IPS-NIHi11 (cell line): ENCODE results near the gene SCAND1.
"Not testable (repeated sequence)": the region's sequence is repeated elsewhere in the genome, so short reads cannot be mapped to it uniquely, and the experiment has no call there.

ENCODE experiments used
- DNase-seq: peaks from one replicate; pipeline ENCODE4 v3.0.0; 2012; ENCODE audit warnings: mixed read lengths, low spot score

The SCAND1 gene

DNA sequence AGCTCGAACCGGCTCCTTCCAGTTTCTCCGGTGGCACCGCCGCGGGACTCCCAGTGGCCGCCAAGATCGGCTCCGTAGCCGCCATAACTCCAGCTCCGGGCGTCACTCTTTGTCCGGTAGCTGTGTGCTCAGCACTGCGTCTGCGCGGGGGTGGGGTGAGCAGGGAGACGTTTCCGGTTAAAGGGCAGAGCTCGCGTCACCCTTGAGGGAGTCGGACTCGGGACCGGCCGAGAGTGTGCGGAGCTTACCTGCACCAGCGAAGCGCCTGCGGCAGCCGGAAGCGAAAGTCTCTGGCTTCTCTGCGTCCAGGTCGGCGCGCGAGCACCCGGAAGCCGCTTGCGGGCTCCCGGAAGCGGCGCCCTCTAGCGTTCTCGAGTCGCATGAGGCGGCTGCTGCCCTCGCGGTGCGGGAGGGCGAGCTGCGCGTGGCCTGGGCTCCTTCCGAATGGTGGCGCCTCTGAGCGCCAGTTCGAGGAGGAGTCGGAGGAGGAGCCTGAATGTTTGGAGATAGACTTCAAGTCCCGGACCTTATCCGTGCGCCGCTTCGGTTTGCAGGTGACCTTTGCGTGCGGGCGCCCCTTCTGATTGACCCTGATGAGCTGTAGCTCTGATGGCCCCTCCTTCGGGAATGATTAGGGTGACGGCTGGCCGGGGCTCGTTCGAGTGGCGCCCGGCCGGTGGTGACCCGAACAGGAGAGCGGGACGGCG, at the start of gene SCAND1:
Gene SCAND1 (minus strand): TSS at position 303 of the 707 bp plus-strand sequence. CDS start 218 bp downstream, at position 85.
- peak; percentile 99 for DNase-seq

DNA sequence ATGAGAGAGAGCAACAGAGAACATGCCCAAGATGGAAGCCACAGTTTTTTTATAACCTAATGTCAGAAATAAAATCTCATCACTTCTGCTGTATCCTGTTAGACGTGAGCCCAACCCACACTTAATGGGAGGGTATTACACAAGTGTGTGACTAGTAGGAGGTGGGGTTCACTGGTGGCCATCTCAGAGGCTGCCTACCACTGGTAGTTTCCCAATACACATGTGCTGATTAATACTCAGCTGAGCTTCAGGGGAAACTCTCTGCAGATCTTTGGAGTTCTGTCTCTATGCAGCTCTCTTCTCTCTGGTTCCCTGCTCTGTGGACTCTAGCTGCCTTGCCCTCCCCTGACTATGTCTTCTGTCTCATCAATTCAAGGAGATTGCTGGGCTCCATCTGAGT, 49.7 kb upstream of the SCAND1 start:
- no peak for DNase-seq

DNA sequence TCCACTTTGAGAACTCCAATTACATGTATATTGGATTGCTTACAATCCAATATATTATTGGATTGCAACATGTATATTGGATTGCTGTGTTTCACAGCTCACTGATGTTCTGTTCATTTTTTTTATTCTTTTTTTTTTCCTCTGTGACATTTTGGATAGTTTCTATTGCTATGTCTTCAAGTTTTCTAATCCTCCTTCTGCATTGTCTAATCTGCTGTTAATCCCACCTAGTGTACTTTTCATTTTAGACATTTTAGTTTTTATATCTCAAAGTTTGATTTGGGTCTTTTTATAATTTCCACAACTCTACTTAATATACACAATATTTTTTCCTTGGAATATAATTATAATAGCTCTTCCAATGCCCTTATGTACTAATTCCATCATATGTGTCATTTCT, 48.6 kb upstream of the SCAND1 start:
- no peak for DNase-seq

DNA sequence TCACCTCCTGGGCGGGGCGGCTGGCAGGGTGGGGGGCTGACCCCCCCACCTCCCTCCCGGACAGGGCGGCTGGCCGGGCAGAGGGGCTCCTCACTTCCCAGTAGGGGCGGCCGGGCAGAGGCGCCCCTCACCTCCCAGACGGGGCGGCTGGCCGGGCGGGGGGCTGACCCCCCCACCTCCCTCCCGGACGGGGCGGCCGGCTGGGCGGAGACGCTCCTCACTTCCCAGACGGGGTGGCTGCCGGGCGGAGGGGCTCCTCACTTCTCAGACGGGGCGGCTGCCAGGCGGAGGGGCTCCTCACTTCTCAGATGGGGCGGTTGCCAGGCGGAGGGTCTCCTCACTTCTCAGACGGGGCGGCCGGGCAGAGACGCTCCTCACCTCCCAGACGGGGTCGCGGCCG, 47.0 kb upstream of the SCAND1 start:
- DNase-seq = not testable (repeated sequence)

DNA sequence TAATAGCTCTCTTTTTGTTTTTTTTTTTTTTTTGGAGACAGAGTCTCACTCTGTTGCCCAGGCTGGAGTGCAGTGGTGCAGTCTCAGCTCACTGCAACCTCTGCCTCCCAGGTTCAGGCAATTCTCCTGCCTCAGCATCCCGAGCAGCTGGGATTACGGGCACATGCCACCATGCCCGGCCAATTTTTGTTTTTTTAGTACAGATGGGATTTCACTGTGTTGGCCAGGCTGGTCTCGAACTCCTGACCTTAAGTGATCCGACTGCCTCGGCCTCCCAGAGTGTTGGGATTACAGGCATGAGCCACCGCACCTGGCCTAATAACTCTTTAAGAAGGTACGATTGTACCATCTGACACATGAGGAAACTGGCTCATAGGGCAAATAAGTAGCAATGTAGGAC, 42.2 kb upstream of the SCAND1 start:
- not testable (repeated sequence) for DNase-seq

DNA sequence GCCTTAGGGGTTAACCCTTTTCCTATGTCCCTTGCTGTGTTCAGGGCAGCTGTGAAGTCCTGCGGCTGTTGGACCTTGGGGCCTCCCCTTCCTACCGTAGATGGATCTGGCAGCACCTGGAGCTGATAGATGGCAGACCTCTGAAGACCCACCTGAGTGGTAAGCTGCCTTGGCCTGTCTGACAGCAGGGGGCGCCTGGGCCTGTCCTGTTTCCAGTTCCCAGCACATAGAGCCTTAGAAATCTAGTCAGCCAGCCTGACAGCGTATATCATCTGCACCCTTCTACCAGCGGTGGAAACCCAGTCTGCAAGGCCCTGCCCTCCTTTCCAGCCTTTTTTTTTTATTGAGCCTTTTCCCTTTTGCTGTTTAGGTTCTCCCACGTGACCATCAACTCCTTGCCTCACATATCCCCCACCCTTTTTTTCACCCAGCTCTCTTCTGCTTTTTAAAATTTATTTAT, 40.7 kb upstream of the SCAND1 start:
- peak; percentile 83 for DNase-seq

DNA sequence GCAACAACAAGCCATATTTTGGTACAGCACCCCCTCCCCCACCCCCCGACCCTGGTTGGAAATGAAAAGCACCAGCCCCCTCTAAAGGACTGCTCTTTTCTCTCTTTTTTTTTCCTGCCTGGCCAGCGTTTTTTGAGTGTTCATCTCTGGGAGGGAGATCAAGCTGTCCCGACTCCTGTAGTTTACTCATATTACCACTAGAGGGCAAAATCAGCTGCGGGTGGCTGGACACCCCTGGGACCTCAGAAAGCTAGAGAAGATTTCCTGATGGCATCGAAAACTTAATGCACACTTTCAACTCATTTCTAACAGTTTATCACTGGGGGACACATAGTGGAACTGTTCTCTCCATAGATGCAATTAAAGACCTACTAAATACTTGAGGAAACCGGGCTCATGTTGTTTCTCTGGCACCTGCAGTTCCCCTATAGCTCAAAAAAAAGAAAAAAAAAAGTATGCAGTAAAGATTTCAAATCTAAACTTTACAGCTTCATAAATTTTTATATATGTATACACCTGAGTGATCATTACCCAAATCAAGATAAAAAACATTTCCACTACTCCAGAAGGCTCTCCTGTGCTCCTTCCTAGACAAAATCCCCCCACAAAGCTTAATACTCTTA, 38.5 kb upstream of the SCAND1 start:
- DNase-seq = peak; percentile 84

DNA sequence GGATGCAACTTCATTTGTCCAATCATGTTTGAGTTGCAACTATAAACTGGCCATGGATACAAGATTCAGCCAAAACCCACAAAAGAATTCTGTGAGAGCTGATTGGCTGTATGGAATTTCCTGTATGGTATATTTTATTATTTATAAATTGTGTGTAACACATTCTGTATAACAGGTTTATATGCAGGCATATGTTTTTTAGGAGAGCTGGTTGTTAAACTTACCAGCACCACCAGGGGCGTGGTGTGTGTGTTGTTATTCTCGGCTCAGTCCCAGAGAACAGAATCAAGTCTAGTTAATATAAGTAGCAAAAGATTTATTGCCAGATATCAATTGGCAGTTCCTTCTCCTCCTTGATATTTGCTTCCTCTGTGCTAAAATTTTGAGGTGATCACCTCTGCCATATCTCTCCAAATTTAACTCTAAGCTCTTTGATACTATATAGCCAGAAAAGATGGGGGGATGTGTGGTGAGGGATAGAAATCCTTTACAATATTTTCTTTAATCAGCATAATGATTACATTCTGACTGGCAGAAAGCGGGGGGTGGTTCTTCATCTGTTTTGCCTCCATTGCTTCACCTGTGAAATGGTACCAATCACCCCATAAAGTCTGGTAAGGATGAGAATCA, 37.0 kb upstream of the SCAND1 start:
- DNase-seq = peak; percentile 53

DNA sequence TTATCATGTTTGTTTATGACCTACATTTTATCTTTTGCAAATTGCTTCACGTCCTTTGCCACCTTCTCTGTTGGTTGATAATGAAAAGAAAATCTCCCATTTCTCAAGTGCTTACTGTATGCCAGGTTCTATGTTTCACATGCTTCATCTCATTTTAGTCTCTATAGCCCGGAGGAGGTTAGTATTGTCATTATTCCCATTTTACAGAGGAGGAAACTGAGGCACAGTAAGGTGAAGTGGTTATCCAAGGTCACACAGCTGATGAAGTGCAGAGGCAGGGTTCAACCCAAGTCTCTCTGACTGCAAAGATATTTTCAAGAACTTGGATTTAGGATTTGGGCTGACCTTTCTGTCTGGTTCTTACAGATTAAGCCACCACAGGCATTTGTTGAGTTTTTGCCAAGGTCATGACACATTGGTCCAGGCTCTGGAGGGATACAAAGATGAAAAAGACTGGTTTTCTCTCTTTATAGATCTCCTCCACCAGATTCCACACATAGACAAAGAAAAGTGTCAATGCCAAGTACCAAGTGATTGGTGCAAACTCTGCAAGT, 34.7 kb upstream of the SCAND1 start:
- DNase-seq = no peak

DNA sequence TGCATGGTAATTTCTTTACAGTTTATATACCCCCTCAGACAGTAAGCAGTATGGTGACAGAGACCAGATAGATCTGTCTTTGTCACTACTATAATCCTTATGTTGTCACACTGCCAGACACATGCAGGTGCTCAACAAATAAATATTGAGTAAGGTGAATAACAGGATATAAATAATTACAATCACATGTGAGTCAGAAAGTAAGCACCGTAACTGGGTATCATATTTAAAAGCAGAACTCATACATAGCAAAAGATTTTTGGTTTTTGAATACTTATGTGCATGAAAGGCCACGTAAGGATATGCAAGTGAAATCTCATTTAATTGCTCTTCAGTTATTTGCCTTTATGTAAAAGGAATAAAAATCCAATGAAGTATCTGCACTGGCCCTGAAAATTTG, 31.5 kb upstream of the SCAND1 start:
- no peak for DNase-seq

DNA sequence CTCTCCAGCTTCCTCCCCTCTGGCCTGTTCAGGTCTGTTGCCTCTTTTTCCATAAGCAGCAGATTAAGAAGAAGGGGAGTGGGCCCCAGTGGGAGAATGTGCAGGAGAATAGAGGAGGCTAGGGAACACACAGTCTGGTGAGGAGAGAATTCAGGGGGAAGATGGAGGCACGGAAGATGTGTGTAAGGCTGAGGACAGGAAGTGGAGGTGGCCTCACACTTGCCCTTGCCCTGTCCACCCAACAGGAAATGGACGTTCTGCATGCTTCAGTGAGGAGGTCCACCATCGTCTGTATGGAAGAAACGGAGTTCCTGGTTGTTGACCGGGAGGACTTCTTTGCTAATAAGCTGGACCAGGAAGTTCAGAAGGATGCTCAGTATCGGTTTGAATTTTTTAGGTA, 30.1 kb upstream of the SCAND1 start:
- no peak for DNase-seq

DNA sequence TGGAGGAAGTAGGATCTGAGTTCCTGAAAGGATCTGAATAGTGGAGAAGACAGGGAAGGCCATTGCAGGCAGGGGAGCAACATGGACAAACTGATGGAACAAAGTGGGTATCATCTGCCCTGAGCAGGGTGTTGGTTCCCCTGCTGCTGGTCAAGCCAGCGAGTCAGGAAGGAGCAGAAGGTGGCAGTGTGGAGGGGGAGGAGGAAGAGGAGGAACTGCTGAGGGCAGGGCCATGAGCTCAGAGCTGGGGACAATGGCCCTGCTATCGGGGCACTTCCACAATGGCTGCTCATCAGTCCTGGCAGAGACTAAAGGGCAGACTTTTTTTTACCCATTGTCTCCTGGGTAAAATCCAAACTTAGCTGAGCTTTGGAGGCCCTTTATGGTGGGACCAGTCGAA, 27.7 kb upstream of the SCAND1 start:
- DNase-seq = no peak

DNA sequence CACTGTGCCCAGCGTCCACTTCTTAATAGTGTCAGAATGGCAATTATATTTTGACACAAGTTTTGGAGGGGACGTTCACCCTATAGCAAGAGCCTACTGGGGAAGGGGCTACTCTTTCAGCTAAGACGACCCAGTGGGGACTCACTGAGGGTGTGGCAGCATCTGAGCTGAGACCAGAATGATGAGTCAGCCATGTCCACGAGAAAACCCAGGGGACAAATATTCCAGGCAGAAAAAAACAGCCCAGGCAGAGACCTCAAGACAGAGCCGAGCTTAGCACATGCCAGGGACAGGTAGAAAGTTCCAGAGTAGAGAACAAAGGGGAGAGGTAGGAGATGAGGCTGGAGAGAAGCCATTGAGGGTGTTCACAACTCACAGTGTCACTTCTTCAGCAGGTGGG, 25.2 kb upstream of the SCAND1 start:
- no peak for DNase-seq

DNA sequence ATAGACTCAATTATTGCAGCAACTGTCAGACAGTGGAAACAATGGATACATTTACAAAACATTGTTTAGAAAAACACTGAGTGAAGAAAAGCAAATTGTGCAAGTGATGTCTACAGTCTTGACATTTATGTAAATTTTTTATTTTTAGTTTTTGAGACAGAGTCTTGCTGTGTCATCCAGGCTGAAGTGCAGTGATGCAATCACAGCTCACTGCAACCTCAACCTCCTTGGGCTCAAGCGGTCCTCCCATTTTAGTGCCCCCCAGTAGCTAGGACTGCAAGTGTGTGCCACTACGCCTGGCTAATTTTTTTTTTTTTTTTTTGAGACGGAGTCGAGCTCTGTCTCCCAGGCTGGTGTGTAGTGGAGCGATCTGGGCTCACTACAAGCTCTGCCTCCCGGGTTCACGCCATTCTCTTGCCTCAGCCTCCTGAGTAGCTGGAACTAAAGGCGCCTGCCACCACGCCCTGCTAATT, 23.8 kb upstream of the SCAND1 start:
- DNase-seq = no peak

DNA sequence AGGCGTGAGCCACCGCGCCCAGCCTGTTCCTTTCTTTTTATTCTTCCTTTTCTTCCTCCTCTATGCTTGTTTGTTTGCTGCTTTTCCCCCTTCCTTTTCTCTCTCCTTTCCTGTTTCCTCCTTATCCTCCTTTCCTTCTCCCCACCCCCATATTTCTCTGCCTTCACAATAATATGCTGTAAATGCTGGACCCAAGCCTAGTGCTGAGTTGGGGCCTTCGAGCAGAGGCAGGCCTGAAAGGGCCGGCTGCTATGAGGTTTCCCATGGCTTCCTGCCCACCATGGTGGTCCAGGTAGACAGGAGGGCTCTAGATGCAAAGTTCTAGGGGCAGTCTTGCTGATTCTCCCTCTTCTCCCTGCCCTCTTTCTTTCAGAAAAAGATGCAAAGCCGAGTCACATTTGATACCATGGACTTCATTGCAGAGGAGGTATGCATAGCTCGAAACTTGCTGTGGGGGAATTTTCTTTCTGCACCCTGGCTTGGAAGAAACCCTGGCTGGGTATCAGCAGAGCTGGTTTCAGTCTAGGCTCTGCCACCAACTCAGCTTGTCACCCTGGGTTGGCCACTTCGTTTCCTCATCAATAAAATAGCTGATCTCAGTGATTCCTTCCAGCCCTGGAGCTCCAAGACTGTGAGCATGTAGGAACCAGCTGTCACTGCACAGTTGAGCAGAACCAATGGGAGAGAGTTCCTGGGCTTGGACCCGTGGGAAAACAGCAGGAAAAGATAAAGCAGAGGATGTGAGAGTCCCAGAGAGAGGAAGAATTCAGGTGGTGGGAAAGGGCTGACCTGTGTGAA, 21.5 kb upstream of the SCAND1 start:
- no peak for DNase-seq

DNA sequence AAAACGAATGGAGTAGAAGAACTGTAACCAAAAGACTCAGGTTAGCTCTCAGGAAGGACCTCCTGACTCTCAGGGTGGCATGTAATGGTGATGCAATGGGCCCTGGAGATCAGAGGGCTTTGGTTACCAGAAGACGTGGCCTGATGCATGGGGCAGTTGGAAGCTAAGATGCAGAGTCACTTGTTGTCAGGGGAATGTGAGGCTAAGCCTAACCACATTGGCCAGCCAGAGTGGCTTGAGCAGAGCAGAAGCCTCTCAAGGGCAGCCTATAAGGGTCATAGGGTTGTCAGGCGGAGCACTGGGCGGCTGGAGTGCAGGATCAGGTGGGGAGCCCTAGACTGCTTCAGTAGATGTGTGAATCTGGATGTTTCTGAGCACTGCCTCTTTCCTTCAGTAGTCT, 20.0 kb upstream of the SCAND1 start:
- no peak for DNase-seq

DNA sequence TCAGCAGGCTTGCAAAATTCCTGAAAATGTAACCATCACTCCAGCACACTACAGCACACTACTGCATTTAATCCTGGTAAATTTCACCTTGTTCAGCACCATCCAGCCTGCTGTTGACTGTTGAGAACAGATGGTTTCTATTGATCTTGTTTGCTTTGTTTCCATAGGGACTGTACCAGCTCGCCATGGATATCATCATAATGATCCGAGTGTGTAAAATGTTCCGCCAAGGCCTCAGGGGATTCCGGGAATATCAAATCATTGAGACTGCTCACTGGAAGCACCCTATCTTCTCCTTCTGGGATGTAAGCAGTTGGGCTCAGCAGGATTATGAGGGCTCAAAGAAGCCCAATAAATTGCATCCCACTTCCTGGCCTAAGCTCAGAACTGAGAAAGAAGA, 18.2 kb upstream of the SCAND1 start:
- DNase-seq = no peak

DNA sequence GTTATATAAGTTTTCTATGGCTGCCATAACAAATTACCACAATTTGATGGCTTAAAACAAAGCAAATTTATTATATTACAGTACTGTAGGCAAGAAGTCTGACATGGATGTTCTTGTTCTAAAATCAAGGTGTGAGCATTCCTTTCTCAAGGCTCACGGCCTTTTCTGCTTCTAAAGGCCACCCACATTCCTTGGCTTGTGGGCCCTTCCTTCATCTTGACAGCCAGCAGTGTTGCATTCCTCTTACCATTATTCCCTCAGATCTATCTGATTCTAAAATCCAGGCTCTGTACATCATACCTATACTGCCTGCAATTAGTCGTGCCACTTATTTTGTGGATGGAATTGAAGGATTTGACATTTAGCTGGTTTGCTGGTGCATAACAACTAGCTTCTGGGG, 17.7 kb upstream of the SCAND1 start:
- no peak for DNase-seq

DNA sequence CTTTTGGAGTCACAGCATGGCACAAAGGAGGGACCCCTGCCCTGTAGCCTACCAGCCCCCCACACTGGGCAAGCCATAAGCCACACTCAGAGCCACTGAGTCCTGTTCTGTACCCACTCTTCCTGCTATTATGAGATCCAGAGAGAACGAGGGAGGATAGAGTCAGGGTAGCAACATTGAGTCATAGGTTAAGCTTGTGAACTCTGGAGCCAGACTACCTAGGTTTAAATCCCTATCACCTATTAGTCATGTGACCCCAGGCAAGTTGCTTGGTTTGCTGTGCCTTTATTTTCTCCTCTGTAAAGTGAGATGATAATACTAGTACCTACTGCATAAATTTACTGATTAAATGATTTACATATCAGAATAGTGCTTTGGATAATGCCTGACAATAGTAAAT, 14.6 kb upstream of the SCAND1 start:
- DNase-seq = no peak

DNA sequence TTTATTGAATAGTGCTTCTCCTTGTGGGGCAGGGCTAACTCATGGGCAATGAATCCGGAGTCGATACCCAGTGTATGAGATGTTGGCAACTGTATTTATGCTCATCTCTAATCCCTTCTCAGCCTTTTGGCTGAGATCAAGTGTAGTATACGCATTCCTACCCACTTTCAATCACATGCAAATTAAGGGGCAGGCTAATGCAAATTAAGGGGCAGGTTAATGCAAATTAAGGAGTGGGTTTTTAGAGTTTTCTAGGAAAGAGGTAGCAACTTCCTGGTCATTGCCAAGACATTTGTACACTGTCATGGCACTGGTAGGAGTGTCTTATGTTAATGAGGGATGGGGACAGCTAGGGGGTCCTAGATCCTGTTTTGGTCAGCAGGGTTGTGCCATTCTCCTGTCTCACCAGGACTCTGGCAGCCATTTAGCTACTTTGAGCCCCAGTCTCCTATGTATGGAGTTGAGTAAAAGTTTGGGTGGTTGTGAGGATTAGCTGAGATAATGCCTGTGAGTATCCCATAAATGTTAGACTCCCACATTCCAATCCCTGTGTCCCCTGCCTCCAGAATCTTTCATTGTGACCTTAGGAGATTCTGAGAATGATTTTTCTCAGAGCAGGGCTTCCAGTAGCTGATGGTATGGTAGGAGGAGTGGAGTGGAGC, 13.8 kb upstream of the SCAND1 start, which contains the start of gene CNBD2:
Gene CNBD2 (plus strand): TSS at position 612 of the 662 bp plus-strand sequence. CDS start 173 bp downstream, outside the sequence.
- DNase-seq = no peak

DNA sequence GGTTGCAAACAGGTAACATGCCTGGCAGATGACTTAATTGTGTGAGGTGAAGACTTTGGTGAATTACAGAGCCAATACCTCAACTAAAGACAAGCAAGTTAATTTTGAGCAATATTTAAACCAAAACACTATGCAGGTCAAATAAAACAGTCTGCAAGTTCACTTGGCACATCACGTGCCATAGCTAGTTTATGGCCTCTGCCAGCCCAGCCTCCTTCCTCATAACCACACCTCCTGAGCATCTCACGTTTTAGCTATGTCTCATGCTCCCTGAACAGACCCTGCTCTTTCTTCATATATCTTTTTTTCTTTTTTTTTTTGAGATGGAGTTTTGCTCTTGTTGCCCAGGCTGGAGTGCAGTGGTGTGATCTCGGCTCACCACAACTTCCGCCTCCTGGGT, 9.6 kb upstream of the SCAND1 start:
- no peak for DNase-seq
